HG02852 (cell line): Measurements from ENCODE around the gene SLC35A4.
"Not testable (repeated sequence)": the region's sequence is repeated elsewhere in the genome, so short reads cannot be mapped to it uniquely, and the experiment has no call there.

Experiments
- ATAC-seq: cut with Tn5 transposase; IDR thresholded peaks from one replicate; pipeline ENCODE4 v1.9.1; 2021; ENCODE audit warnings: mild to moderate bottlenecking, moderate library complexity; ENCODE audit not compliant: unreplicated experiment

SLC35A4 gene

DNA sequence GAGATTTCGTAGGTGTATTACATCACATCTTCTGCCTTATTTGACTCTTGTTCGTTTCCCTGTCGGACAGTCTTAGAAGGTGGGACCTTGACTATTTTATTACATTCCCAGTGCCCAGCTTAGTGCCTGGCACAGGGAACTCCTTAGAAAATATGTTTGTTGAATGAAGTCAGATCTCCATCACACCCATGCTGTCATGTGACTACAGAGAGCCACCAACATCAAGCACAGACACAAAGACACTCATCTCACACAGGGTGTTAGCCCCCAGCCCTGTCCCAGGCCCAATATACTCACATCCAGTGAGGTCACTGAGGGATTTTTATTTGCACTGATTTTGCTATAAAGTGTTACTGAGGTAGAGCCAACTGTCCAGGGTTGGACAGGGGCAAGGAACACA is 6.7 kb upstream of the SLC35A4 start:
- ATAC-seq: no peak

DNA sequence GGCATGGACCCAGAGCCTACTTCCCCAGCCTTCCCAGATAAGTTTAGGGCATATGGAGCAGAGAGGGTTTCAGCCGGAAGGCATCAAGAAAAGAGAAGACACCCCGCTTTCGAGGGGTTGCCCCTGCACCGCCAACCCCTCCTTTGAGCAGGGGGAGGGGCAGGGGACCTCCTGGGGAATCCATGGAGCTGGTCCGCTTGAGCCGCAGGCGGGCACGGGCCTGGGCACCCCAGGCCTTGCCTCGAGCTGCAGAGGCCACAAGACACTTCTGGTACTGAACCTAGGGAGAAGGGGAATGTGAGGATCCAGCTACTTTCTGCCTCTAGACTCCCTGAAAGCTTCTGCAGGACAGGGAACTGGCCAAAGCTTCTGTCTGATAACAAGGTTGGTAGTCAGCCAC is 6.1 kb upstream of the SLC35A4 start:
- no peak for ATAC-seq

DNA sequence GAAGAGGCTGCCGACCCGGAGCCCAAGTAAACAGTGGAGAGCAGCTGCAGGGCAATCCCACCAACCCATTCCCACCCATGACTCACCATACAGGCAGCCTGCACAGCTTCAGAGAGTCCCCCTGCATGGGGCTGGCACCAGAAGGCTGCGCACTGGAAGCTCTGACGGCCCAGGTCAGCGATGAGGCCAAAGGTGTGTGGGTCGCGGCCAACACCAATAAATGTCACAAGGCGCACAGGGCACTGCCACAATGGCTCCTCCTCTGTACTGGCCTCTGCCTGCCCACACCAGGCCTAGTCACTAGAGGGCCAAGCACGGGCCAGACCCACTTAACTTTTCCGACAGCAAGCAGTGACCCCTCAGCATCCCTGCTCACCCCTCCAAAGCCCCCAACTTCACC is 4.4 kb upstream of the SLC35A4 start:
- no peak for ATAC-seq

DNA sequence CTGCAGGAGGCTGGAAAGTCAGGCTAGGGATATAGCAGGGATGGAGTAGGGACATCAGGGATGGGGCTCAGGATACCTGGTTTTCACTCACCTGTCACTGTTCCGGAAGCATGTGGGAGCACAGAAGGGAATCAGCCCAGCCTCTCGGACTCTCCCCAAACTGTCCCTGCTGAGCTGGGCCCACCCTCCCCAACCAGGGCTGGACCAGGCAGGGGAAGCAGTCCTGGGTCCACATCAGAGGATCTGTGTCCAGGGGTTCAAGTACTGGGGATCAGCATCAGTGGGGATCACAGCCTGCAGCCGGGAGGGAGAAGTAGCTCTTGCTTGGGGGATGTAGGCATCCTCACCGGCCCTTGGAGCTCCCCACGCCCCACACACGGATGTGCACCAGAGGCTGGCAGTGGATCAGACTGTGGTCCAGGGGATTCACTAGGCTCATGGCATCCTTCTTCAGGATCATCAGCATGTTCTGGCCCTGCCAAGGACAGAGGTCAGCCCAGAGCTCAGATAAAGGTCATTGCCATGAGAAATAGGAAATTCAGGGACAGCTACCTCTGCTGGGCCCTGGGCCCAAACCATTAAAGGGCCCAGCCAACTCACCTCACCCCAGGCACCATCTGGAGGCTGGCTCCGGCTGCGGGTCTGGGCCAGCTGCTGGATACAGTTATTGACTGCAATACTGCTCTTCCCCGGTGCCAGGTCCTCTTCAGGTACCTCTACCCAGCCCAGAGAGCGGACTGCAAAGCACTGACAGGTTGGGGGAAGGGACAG is 2.7 kb upstream of the SLC35A4 start:
- no peak for ATAC-seq

DNA sequence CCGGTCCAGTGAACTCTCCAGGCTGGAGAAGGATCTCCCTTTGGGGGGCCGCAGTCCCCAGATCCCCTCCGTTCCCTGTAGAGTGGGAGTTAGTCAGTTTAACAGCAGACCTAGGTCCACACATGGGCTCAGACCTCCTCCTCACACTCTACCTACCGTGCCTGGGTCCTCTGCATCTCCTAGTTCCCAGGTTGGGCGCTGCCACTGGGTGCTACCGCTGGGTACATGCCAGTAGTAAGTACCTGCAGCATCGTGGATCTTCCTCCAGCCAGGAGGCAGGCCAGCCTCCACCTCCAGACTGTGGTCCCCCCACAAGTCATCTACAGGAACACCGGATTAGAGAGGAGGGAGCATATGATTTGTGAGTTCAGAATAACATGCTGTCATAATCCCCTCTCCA is 1.0 kb upstream of the SLC35A4 start:
- ATAC-seq: no peak

DNA sequence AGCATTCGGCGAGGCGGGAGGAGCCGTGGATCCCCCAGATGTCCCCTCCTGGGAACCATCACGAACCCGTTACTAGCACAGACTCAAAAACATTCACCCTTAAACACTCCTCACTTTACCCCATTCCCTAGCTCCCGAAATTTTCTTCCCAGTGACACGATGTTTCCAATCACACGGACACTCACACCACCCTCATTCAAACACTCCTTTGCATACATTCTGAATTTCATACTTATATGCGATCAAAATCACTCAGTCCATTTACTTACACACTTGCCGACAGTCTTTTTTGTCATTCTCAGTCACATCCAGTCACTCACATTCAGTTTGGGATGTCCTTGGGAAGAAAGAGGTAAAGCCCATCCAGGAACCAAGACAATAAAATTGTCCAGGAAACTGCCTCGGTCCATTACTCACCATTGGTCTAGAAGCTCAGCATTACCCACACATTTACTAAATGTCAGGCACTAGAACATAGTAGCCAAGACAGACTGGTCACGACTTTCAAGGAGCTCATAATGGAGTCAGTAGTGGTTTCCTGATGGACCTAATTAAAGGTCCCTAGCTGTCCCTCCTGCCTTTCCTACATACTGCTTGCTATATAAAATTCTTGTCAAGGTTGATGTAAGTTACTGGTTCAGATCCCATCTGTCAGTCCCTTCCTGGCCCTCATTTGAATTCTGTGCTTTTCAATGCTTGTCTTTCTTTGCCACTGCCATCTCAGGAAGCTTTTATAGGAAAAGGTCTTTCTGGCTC is 574 bp downstream of the SLC35A4 start:
- ATAC-seq: peak; percentile 0

DNA sequence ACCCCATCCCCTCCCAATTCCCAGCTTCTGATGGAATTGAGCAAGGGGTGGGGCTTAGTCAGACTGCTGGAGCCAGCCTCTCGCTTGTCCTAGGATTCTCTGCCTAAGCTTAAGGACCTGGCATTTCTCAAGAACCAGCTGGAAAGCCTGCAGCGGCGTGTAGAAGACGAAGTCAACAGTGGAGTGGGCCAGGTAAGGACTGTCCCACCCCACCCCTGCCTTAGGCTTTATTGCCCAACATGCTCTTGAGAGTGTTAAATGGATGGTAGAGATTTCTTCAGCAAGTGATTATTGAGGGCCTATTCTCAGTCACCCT is 1.1 kb downstream of the SLC35A4 start:
- ATAC-seq: no peak

DNA sequence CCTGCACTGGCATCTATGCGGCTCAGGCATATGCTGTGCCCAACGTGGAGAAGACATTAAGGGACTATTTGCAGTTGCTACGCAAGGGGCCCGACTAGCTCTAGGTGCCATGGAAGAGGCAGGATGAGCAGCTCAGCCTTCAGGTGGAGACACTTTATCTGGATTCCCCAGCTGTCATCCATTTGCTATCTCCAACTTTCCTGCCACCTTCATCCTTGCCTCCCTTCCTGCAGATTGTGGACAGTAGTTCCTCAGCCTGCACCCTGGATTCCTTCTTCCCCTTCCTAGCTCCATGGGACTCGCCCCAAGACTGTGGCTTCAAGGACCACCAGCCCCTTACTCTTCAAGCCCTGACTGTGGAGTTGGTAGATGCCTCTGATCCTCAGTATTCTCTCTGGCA is 2.0 kb downstream of the SLC35A4 start:
- ATAC-seq: no peak

DNA sequence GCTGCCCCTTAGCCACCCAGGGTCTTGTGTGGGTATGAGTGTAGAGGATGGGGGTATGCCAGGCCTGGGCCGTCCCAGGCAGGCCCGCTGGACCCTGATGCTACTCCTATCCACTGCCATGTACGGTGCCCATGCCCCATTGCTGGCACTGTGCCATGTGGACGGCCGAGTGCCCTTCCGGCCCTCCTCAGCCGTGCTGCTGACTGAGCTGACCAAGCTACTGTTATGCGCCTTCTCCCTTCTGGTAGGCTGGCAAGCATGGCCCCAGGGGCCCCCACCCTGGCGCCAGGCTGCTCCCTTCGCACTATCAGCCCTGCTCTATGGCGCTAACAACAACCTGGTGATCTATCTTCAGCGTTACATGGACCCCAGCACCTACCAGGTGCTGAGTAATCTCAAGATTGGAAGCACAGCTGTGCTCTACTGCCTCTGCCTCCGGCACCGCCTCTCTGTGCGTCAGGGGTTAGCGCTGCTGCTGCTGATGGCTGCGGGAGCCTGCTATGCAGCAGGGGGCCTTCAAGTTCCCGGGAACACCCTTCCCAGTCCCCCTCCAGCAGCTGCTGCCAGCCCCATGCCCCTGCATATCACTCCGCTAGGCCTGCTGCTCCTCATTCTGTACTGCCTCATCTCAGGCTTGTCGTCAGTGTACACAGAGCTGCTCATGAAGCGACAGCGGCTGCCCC is 2.6 kb downstream of the SLC35A4 start:
- no peak for ATAC-seq

DNA sequence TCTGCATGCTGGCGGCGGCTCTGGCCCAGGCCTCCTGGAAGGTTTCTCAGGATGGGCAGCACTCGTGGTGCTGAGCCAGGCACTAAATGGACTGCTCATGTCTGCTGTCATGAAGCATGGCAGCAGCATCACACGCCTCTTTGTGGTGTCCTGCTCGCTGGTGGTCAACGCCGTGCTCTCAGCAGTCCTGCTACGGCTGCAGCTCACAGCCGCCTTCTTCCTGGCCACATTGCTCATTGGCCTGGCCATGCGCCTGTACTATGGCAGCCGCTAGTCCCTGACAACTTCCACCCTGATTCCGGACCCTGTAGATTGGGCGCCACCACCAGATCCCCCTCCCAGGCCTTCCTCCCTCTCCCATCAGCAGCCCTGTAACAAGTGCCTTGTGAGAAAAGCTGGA is 3.2 kb downstream of the SLC35A4 start:
- no peak for ATAC-seq

DNA sequence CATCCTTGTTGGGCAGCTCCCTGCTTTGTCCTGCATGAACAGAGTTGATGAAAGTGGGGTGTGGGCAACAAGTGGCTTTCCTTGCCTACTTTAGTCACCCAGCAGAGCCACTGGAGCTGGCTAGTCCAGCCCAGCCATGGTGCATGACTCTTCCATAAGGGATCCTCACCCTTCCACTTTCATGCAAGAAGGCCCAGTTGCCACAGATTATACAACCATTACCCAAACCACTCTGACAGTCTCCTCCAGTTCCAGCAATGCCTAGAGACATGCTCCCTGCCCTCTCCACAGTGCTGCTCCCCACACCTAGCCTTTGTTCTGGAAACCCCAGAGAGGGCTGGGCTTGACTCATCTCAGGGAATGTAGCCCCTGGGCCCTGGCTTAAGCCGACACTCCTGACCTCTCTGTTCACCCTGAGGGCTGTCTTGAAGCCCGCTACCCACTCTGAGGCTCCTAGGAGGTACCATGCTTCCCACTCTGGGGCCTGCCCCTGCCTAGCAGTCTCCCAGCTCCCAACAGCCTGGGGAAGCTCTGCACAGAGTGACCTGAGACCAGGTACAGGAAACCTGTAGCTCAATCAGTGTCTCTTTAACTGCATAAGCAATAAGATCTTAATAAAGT is 3.9 kb downstream of the SLC35A4 start:
- no peak for ATAC-seq

DNA sequence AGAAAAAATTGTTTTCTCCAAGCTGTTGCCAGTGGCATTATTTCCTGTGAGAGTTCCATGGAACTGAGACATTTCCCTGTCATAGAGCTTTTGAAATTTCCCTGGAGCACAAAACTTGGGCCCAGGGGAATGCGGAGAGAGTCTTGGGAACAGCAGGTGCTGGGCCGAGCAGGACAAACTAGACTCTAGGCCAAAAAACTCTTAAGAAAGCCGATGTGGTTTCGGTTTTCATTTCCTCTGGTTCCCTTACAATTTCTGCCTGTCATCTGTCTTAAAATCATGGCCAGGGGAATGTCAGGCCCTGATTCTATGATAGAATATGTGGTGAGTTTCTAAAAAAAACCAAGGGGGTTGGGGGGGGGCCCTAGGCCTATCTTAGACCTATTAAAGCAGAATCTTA is 4.6 kb downstream of the SLC35A4 start:
- ATAC-seq: peak; percentile 18

DNA sequence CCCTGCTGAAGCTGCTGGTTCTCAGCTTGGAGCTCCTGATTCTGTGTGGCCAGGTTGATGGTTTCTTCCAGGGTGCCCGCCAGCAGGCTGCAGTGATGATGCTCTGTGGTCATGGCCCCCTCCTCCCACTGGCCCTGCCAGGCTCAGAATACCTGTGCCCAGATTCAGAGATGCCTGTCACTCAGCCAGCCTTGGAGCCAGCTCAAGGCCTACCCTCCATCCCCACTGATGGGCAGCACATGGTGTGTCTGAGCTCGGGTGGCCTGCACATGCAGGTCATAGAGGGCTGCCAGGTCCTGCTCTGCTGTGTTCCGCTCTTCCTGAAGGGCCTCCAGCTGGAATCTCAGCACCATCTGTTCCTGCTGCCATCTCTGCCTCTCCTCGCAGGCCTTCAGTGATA is 5.4 kb downstream of the SLC35A4 start:
- ATAC-seq: no peak

DNA sequence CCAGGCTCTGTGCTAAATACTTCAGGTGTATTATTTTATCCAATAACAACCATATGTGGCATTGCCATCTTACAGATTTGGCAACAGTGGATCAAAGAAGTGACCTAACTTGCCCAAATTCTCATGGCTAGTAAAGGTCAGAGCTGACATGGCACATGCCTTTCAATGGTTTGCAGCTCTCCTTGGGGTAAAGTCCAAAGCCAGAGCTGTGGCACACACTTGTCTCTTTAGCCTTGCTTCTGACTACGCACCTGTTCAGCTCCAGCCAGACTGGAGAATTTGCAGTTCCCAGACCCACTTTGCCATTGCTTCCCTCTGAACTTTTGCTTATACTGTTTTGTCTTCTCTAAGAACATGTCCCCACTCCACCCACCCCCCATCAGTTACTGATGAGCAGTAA is 5.9 kb downstream of the SLC35A4 start:
- ATAC-seq: no peak

DNA sequence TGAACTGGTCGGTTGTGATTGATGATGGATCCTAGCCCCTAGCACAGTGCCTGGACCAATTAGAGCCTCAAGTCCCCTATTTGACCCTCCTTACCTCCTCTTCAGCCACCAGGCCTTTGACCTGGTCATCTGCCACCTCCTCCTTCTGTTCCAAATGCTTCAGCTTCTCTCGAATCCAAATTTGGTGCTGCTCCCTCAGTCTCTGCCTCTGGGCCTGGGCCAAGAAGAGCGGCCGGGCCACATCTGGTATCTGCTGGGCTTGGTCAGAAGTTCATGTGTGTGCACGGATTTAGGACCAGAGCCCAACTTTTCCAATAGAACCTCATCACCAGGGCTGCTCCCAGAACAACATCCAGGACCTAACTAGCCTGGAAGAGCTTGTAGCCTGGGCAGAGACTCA is 6.5 kb downstream of the SLC35A4 start:
- ATAC-seq: no peak

DNA sequence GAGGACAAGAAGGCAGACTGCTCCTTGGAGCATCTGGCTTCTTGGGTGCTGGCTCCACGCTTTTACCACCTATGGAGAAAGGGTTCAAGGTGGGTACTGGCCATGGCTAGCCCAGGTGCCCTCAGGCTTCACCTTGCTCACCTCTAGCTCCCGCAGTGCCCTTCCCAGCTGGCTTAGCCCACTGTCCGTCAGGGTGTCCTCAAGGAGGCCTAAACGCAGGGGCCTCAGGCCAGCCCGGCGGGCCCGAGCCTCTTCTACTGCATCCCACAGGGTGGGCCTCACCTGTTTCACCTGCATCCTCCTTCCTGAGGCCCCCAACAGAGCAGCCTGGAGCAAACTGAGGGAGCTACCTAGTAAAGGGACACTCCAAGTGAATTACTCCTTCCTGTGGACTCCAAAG is 9.1 kb downstream of the SLC35A4 start:
- no peak for ATAC-seq

DNA sequence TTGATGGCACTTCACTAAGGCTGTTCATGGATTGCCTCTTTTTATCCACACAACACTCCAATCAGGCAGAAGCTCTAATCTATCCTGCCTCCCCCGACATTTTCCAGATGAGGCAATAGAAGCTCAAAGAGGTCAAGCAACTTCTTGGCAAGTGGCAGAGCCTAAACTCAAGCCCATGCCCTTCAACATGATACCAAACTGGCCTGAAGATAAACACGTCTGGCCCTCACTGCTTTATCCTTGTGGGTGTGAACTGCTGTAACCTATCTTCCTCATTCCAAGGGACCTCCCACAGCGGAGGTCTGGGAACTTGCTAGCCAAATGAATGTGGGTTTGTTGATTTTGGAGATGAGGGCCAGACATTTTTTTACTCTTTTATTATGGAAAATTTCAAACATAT is 9.5 kb downstream of the SLC35A4 start:
- ATAC-seq: no peak

DNA sequence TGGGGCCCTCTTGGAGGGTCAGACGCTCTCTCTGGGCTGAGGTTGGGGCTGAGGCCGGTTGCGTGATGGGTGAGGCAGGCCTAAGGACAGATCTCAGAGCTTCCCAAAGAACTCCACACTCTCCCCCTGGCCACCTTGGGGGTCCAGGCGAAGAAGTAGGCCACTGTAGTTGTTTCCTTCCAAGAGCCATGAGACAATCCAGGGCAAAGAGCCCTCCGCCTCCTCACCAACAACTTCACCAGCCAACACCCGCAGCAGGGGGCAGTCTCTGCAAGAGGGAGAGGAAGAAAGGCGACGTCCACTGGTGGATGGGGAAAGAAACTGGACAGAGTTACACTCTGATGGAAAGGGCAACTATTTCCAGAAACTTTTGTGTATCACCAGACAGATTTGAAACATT is 10.7 kb downstream of the SLC35A4 start:
- ATAC-seq: no peak

DNA sequence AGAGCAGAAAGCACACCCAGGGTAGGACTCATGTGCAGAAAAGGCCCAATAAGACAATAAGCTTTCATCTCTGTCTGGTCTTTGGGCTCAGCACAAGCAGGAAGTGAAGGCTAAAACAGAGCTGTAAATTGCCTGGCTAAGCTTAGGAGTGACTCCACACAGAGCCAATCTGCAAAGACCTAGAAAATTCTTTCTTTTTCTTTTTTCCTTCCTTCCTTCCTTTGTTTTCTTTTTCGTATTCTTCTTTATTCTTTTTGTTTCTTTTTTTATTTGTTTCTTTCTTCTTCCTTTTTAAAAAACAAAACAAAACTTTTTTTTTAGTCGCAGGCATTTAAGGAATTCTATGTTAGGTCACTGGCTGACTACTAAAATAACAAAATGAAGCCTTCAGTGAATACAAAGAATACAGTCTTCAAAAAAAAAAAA is 12.2 kb downstream of the SLC35A4 start:
- no peak for ATAC-seq

DNA sequence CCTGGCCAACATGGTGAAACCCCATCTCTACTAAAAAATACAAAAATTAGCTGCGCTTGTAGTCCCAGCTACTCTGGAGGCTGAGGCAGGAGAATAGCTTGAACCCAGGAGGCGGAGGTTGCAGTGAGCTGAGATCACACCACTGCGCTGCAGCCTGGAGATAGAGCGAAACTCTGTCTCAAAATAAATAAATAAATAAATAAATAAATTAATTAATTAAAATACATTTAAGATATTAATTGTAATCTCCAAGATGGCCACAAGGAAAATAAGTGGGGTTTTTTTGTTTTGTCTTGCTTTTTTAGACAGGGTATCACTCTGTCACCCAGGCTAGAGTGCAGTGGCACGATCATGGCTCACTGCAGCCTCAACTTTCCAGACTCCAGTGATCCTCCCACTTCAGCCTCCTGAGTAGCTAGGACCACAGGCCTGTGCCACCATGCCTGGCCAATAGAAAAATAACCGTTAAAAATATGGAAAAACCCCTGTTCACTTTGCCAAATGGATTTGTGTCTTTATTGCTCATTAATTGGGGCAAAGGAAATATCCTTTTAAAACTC is 14.6 kb downstream of the SLC35A4 start:
- not testable (repeated sequence) for ATAC-seq

DNA sequence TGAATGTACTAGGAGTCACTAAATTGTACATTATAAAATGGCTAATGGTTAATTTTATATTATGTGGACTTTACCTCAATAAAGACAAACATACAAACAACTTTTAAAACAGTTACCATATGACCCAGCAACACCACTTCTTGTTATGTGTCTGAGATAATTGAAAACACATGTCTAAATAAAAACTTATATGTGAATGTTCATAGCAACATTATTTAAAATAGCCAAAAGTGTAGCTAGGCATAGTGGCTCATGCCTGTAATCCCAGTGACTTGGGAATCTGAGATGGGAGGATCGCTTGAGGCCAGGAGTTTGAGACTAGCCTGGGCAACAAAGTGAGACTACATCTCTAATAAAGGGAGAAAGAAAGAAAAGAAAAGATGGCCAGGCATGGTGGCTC is 22.9 kb downstream of the SLC35A4 start:
- no peak for ATAC-seq
